Placental epithelial cell (primary cell): ENCODE measurements around the gene TDO2. TPM values are rescaled to one million over a fixed set of nuclear protein-coding genes. Genes with fewer than 3 reads are reported as not detected.

Experiments
- total RNA-seq: library from RNA; depleted of rRNA; stranded (reverse); fragments of >200 nt; gene quantifications from 2 replicates; pipeline ENCODE4 v1.2.3, GENCODE V29; 2012

Gene TDO2
- total RNA-seq, result not detected in 2 replicates

GRCh38 chr4:155903453-155903852, at the start of gene TDO2:
TSS of gene TDO2 (plus strand) at chr4:155903696. CDS start at chr4:155903759, 63 bp downstream.

GRCh38 chr4:155866177-155866576, 37.3 kb upstream of the TDO2 start, which contains the start of gene ASIC5:
TSS of gene ASIC5 (minus strand) at chr4:155866277. CDS start at chr4:155866226, 51 bp downstream.

GRCh38 chr4:155953151-155954117, 49.9 kb downstream of the TDO2 start, which contains the start of gene CTSO:
TSS of gene CTSO (minus strand) at chr4:155953866. CDS start at chr4:155953847, 19 bp downstream.

Other genes starting within 250 kb of the TDO2 start
- gene GUCY1A1, start 236.8 kb upstream of the TDO2 start, total RNA-seq, result 106 and 171 TPM in 2 replicates
- gene GUCY1B1, start 144.7 kb upstream of the TDO2 start, total RNA-seq, result 5.0 and 9.0 TPM in 2 replicates
- gene ASIC5, start 37.4 kb upstream of the TDO2 start, total RNA-seq, result not detected in 2 replicates
- 5.9 and 10.6 TPM in 2 replicates for gene CTSO, start 50.2 kb downstream of the TDO2 start, total RNA-seq